Loucy (cell line): ENCODE results near the gene SETD3.

Experiments
- H2AFZ ChIP-seq: fragments of 200-600 bp; sonication (generic); 2 replicates; pipeline ENCODE4 v1.6.0; 2016; ENCODE audit warnings: antibody characterized with exemption, mild to moderate bottlenecking, low read length, moderate library complexity
- H3F3A ChIP-seq: fragments of 200-600 bp; 2 replicates; pipeline ENCODE4 v1.6.0; 2016; ENCODE audit warnings: antibody characterized with exemption, low read depth, mild to moderate bottlenecking
- H3K27me3 ChIP-seq: fragments of 200-600 bp; sonication (generic); 2 replicates; pipeline ENCODE4 v1.6.1; 2014; ENCODE audit warnings: low read length, mild to moderate bottlenecking; ENCODE audit not compliant: insufficient read depth, poor library complexity, severe bottlenecking
- H3K36me3 ChIP-seq: fragments of 200-600 bp; sonication (generic); 2 replicates; pipeline ENCODE4 v1.6.1; 2016; ENCODE audit warnings: low read length; ENCODE audit not compliant: insufficient read depth
- H3K4me1 ChIP-seq: fragments of 200-600 bp; sonication (generic); 2 replicates; pipeline ENCODE4 v1.5.1; 2014; ENCODE audit warnings: low read length, mild to moderate bottlenecking; ENCODE audit not compliant: insufficient read depth, poor library complexity, severe bottlenecking
- H3K4me2 ChIP-seq: fragments of 200-600 bp; sonication (generic); 2 replicates; pipeline ENCODE4 v1.6.0; 2014; ENCODE audit warnings: antibody characterized with exemption, low read length, low read depth, mild to moderate bottlenecking; ENCODE audit not compliant: poor library complexity, severe bottlenecking
- H3K4me3 ChIP-seq: fragments of 200-600 bp; sonication (generic); 2 replicates; pipeline ENCODE4 v1.5.1; 2014; ENCODE audit warnings: low read length, mild to moderate bottlenecking, mixed read lengths; ENCODE audit not compliant: poor library complexity, severe bottlenecking
- H3K79me2 ChIP-seq: fragments of 200-600 bp; sonication (generic); 2 replicates; pipeline ENCODE4 v1.6.1; 2014; ENCODE audit warnings: low read length; ENCODE audit not compliant: insufficient read depth
- H3K9ac ChIP-seq: fragments of 200-600 bp; sonication (generic); 2 replicates; pipeline ENCODE4 v1.6.0; 2014; ENCODE audit warnings: mild to moderate bottlenecking, low read depth, low read length, moderate library complexity; ENCODE audit not compliant: poor library complexity, severe bottlenecking
- H3K9me2 ChIP-seq: fragments of 200-600 bp; sonication (generic); replicated peaks from 2 replicates; pipeline ENCODE4 v1.6.1; 2016; ENCODE audit warnings: low read depth, low read length, mixed read lengths
- H3K9me3 ChIP-seq: fragments of 200-600 bp; sonication (generic); 2 replicates; pipeline ENCODE4 v1.6.1; 2014; ENCODE audit warnings: mild to moderate bottlenecking, antibody characterized with exemption, low read length, low read depth; ENCODE audit not compliant: insufficient read depth
- H4K20me1 ChIP-seq: fragments of 200-600 bp; sonication (generic); 2 replicates; pipeline ENCODE4 v1.6.0; 2014; ENCODE audit warnings: antibody characterized with exemption, low read length, mild to moderate bottlenecking; ENCODE audit not compliant: insufficient read depth, poor library complexity, severe bottlenecking
- CTCF ChIP-seq: fragments of 200-600 bp; sonication (generic); conservative IDR thresholded peaks from 2 replicates; pipeline ENCODE4 v1.5.1; 2014; ENCODE audit warnings: mild to moderate bottlenecking, antibody characterized with exemption, low read length
- EZH2phosphoT487 ChIP-seq: fragments of 200-600 bp; IDR thresholded peaks from 2 replicates; pipeline ENCODE4 v1.6.1; 2018; ENCODE audit warnings: antibody characterized with exemption, mild to moderate bottlenecking, moderate library complexity, borderline replicate concordance

The SETD3 gene

GRCh38 chr14:99512110-99512449 is 31.4 kb upstream of the SETD3 start:
- no peaks in the 10 kb centered on the region for H3K9me2 ChIP-seq
- H3F3A ChIP-seq, result no peaks in the 10 kb centered on the region
- H3K9me3 ChIP-seq, result no peaks in the 10 kb centered on the region
- no peak overlapping the region for H3K4me3 ChIP-seq
- peaks cover 3% of the 10 kb centered on the region for H4K20me1 ChIP-seq
- peaks cover 75% of the 10 kb centered on the region; the same call in 1 of the 2 replicates for H3K36me3 ChIP-seq
- H2AFZ ChIP-seq, result no peak overlapping the region
- H3K9ac ChIP-seq, result no peak overlapping the region
- TF ChIP-seq EZH2phosphoT487 (no peak), CTCF (no peak)
- no peaks in the 10 kb centered on the region for H3K4me1 ChIP-seq
- no peaks in the 10 kb centered on the region for H3K27me3 ChIP-seq
- H3K79me2 ChIP-seq, result no peaks in the 10 kb centered on the region
- H3K4me2 ChIP-seq, result no peak overlapping the region

GRCh38 chr14:99511421-99512109 is 30.9 kb upstream of the SETD3 start:
- Histone ChIP-seq H3K9me3 (no peaks in the 10 kb centered on the region), H3K36me3 (peaks cover 80% of the 10 kb centered on the region; the same call in 1 of the 2 replicates), H3K4me3 (no peak overlapping the region), H3K4me2 (no peak overlapping the region), H4K20me1 (peaks cover 3% of the 10 kb centered on the region), H3K79me2 (no peaks in the 10 kb centered on the region), H3F3A (no peaks in the 10 kb centered on the region), H3K9me2 (no peaks in the 10 kb centered on the region), H2AFZ (no peak overlapping the region), H3K9ac (no peak overlapping the region), H3K27me3 (no peaks in the 10 kb centered on the region), H3K4me1 (no peaks in the 10 kb centered on the region)
- TF ChIP-seq EZH2phosphoT487 (no peak), CTCF (no peak)

GRCh38 chr14:99510556-99511139 is 30.0 kb upstream of the SETD3 start:
- Histone ChIP-seq H3K4me3 (no peak overlapping the region), H3K27me3 (no peaks in the 10 kb centered on the region), H3K79me2 (no peaks in the 10 kb centered on the region), H3K4me2 (no peak overlapping the region), H3F3A (no peaks in the 10 kb centered on the region), H3K9me3 (no peaks in the 10 kb centered on the region), H4K20me1 (peaks cover 3% of the 10 kb centered on the region), H3K36me3 (peaks cover 89% of the 10 kb centered on the region; the same call in 1 of the 2 replicates), H3K9ac (no peak overlapping the region), H3K9me2 (no peaks in the 10 kb centered on the region), H3K4me1 (no peaks in the 10 kb centered on the region), H2AFZ (no peak overlapping the region)
- TF ChIP-seq EZH2phosphoT487 (no peak), CTCF (no peak)
